SK-N-MC (cell line): Measurements from ENCODE around the gene SPPL2B.

Experiments
- DNase-seq: peaks from one replicate; pipeline ENCODE4 v3.0.0-alpha.2; 2011; ENCODE audit warnings: low read depth, low spot score
- H3K27ac ChIP-seq: fragments of 200-600 bp; sonication (generic); 2 replicates; pipeline ENCODE4 v1.5.1; 2016; ENCODE audit warnings: mixed run types
- H3K36me3 ChIP-seq: fragments of 200-600 bp; sonication (generic); 2 replicates; pipeline ENCODE4 v1.6.1; 2017; ENCODE audit warnings: antibody characterized with exemption, low read length, mixed read lengths; ENCODE audit not compliant: insufficient read depth
- H3K4me3 ChIP-seq: fragments of 200-600 bp; sonication (generic); 2 replicates; pipeline ENCODE4 v1.5.1; 2016
- H3K9ac ChIP-seq: fragments of 200-600 bp; sonication (generic); 2 replicates; pipeline ENCODE4 v1.8.0; 2017; ENCODE audit warnings: mixed run types, mixed read lengths; ENCODE audit not compliant: insufficient read length
- H3K9me3 ChIP-seq: fragments of 200-600 bp; sonication (generic); 2 replicates; pipeline ENCODE4 v1.6.1; 2017; ENCODE audit warnings: low read depth, mild to moderate bottlenecking, antibody characterized with exemption, low read length, moderate library complexity, mixed read lengths
- EZH2 ChIP-seq: fragments of 200-600 bp; sonication (generic); IDR thresholded peaks from one replicate; pipeline ENCODE4 v1.6.1; 2017; ENCODE audit warnings: antibody characterized with exemption
- FOXP2 ChIP-seq: optimal IDR thresholded peaks from 2 replicates; pipeline ENCODE3; 2011; ENCODE audit warnings: mild to moderate bottlenecking, moderate library complexity; ENCODE audit not compliant: insufficient read depth; ENCODE audit errors: extremely low read length, control extremely low read depth
- POLR2AphosphoS5 ChIP-seq: IDR thresholded peaks from 2 replicates; pipeline ENCODE4 v1.6.1; 2012; ENCODE audit warnings: mild to moderate bottlenecking, low read depth, low read length, borderline replicate concordance

SPPL2B gene

DNA sequence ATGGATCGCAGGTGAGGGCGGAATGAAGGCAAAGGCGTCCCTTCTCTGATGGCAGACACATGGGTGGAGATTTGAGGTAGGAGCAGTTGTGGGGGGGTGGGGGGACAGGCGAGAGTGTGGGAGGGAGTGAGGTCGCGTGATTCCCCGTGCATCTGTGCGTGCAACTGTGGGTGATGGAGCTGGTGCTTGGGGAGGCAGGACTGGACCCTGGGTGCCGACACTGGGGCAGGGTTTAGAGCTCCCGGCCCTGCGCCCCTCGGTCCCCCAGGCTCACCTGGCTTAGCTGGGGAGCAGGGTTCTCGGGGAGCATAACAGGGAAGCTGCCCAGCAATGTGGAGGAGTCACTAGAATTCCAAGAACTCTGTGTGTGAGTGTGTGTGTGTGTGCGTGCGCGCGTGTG is 34.9 kb downstream of the SPPL2B start:
- no peak overlapping the region for H3K4me3 ChIP-seq
- no peaks in the 10 kb centered on the region for H3K9me3 ChIP-seq
- no peaks in the 10 kb centered on the region for H3K36me3 ChIP-seq
- no peak for TF ChIP-seq POLR2AphosphoS5
- TF ChIP-seq FOXP2, result no peak
- no peak for TF ChIP-seq EZH2
- DNase-seq, result no peak
- no peak overlapping the region for H3K27ac ChIP-seq
- H3K9ac ChIP-seq, result no peak overlapping the region

DNA sequence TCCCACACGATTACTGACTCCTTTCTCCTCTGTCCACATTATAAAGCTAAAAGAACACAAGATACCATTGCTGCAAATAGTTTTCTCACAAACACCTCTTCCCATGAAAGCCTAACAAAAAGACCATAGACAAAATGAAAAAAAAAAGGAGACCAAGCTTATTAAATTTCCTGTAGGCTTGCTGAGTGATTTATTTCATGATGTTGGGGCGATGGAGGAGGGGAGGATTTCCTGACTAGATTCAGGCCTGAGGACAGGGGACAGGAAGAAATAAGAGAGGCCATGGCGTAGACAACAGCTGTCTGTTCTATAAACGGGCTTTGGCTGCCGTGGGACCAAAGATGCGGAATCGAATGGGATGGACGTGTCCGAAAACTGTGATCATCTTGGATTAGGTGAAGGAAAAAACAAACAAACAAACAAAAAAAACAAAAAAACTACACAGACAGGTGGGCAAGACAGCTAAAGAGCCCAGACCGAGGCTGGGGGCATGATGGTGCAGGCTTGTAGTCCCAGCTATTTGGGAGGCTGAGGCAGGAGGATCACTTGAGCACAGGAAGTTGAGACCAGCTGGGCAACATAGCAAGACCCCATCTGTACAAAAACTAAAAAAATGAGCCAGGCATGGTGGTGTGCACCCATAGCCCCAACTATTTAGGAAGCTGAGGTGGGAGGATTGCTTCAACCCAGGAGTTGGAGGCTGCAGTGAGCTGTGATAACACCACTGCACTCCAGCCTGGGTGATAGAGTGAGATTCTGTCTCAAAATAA is 36.9 kb downstream of the SPPL2B start:
- no peak for DNase-seq
- H3K27ac ChIP-seq, result no peak overlapping the region
- H3K4me3 ChIP-seq, result no peak overlapping the region
- TF ChIP-seq FOXP2 (no peak), POLR2AphosphoS5 (no peak), EZH2 (no peak)
- H3K9me3 ChIP-seq, result no peaks in the 10 kb centered on the region
- no peak overlapping the region for H3K9ac ChIP-seq
- no peaks in the 10 kb centered on the region for H3K36me3 ChIP-seq

DNA sequence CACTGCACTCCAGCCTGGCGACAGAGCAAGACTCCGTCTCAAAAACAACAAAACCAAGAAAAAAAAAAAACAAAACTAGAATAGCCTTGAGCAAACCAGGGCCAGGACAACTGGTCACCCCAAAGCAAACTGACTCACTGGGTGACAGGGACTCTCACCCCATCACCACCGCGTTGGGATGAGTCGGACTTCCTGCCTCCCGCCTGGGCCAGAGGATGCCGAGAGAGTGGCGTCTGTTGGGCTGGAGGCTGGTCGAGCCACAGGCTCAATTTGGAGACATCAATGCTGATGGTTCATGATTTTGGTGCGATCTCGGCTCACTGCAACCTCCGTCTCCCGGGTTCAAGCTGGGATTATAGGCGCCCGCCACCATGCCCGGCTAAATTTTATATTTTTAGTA is 43.2 kb downstream of the SPPL2B start:
- TF ChIP-seq POLR2AphosphoS5, result no peak
- TF ChIP-seq FOXP2, result no peak
- no peak for TF ChIP-seq EZH2
- Histone ChIP-seq H3K9me3 (no peaks in the 10 kb centered on the region), H3K4me3 (no peak overlapping the region), H3K9ac (no peak overlapping the region), H3K27ac (no peak overlapping the region), H3K36me3 (no peaks in the 10 kb centered on the region)
- DNase-seq, result no peak

DNA sequence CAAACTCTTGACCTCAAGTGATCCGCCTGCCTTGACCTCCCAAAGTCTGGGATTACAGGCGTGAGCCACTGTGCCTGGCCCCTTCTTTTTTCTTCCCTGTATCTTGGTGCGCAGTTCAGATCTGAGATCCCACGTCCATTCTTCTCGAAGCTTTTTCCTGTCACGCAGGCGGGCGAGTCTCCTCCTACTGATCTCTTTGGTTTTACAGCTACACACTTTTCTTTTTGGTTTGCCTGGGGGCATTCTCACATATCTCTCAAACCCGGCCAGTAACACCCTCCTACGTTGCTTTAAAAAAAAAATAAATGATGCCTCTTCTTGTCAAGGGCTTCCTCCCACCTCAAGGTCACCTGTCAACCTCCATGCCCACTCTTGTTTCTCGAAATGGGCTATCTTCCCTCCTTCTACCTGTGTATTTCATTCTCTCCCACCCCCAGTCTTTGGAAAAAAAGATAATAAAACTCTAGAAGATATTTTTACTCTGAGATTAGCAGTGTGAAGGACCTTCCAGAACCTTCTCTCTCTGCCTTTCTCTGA is 43.7 kb downstream of the SPPL2B start:
- no peak for DNase-seq
- TF ChIP-seq EZH2 (no peak), FOXP2 (no peak), POLR2AphosphoS5 (no peak)
- no peak overlapping the region for H3K4me3 ChIP-seq

DNA sequence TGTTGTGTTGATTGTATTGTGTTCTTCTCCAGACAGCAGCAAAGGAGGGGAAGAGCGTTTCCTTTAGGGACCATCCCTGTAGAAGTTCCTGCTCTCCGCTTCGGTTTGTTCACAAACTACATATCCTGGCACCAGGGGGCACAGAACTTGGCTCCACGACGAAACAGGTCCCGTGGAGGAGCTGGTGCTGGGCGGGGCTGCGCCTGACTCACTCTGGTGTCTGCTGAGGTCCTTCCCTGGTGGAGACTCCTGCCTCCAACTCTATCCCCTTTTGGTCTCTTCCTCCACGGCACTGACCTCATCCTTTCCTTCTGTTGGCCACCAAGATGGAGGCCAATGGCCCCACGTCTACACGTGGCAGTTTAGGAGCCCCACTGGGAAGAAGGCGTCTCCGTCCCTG is 46.3 kb downstream of the SPPL2B start:
- no peak for DNase-seq
- H3K9ac ChIP-seq, result no peak overlapping the region
- no peaks in the 10 kb centered on the region for H3K36me3 ChIP-seq
- TF ChIP-seq EZH2 (no peak), POLR2AphosphoS5 (no peak), FOXP2 (no peak)
- H3K9me3 ChIP-seq, result no peaks in the 10 kb centered on the region
- H3K4me3 ChIP-seq, result no peak overlapping the region
- H3K27ac ChIP-seq, result no peak overlapping the region

More for the DNA sequence above, 43.7 kb downstream of the SPPL2B start:
- Histone ChIP-seq H3K27ac (peak overlapping the region; percentile 54; the same call in 1 of the 2 replicates), H3K9me3 (no peaks in the 10 kb centered on the region), H3K36me3 (no peaks in the 10 kb centered on the region), H3K9ac (no peak overlapping the region)

DNA sequence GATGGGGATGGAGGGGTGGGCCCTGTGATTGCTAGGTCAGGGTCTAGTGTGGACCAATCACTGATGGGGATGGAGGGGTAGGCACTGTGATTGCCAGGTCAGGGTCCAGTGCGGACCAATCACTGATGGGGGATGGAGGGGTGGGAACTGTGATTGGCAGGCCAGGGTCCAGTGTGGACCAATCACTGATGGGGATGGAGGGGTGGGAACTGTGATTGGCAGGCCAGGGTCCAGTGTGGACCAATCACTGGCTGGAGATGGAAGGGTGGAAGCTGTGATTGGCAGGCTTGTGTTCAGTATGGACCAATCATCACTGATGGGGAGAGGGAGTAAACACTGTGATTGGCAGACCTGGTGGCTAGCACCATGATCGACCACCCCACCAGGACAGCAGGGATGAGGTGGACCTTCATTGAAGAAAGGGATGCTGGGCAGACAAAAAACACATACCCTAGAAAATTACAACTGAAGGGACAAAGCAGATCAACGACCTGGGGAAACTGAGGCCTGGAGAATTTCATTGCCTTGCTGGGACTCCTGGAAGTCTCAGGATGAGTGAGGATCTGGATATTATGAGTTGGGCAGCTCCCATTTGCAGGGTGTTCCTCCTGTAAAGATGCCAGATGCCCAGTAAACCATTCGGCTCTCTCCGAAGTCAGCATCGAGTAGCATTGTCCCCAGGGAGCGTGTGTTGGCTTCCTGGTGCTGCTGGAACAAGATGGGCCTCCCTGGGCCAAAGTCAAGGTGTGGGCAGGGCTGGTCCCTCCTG is 47.1 kb downstream of the SPPL2B start:
- no peak for TF ChIP-seq EZH2
- TF ChIP-seq POLR2AphosphoS5, result no peak
- no peak for TF ChIP-seq FOXP2

DNA sequence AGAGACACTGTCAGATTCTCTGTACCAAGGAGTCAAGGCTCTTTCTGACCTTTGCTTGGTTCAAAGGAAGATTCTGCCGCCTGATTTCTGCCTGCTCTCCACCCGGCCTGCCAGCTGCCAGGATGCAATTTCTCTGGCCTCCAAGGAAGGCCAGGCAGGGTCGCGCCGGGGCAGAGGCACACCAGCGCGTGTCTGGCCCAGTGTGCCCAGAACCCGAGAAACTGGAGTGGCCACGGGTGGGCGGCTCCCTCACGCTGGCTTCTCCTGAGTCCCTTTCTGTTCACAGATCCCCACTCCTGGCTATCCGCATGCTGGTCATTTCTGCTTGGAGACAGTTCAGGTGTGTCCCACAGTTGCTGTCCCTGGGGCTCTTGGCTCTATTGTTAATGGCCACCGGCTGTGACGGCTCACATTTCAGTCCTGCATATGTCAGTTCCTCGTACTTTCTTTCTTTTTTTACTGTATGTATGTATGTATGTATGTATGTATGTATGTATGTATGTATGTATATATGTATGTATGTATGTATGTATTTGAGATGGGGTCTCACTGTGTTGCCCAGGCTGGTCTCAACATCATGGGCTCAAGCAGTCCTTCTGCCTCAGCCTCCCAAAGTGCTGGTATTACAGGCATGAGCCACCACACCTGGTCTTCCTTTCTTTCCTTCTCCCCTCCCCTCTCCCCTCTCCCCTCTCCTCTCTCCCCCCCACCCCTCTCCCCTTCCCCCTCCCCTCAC is 48.5 kb downstream of the SPPL2B start:
- no peaks in the 10 kb centered on the region for H3K9me3 ChIP-seq
- H3K9ac ChIP-seq, result no peak overlapping the region
- H3K27ac ChIP-seq, result no peak overlapping the region
- TF ChIP-seq FOXP2, result no peak
- TF ChIP-seq POLR2AphosphoS5, result no peak
- TF ChIP-seq EZH2, result no peak
- no peak for DNase-seq
- no peak overlapping the region for H3K4me3 ChIP-seq
- H3K36me3 ChIP-seq, result no peaks in the 10 kb centered on the region

More for the DNA sequence above, 47.1 kb downstream of the SPPL2B start:
- Histone ChIP-seq H3K36me3 (no peaks in the 10 kb centered on the region), H3K9ac (no peak overlapping the region), H3K27ac (no peak overlapping the region), H3K9me3 (no peaks in the 10 kb centered on the region), H3K4me3 (no peak overlapping the region)
- no peak for DNase-seq

DNA sequence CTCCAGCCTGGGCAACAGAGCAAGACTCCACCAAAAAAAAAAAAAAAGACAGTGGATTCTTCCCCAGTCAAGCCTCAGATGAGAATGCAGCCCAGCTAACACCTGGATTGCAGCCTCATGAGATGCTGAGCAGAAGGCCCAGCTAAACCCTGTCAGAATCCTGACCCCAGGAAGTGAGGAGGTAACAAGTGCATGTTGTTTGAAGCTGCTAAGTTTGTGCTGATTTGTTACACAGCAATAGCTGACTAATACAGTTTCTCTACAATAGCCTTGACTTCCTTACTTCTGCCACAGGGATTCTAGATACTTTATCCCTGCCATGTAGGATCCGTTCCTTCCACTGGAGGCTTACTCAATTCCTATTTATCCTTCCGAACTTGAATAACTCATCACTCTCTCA is 52.1 kb downstream of the SPPL2B start:
- TF ChIP-seq FOXP2 (no peak), EZH2 (no peak), POLR2AphosphoS5 (no peak)
- Histone ChIP-seq H3K4me3 (no peak overlapping the region), H3K27ac (no peak overlapping the region), H3K9ac (no peak overlapping the region), H3K9me3 (no peaks in the 10 kb centered on the region), H3K36me3 (no peaks in the 10 kb centered on the region)
- DNase-seq, result no peak
